ENCODE measurements around the gene LCA5L.

Gene LCA5L

GRCh38 chr21:39463308-39463707 lies 17.7 kb upstream of the LCA5L start:
- no peaks in the 10 kb centered on the region for H3K4me1 ChIP-seq (ENCODE audit: insufficient read depth, poor library complexity, severe bottlenecking)
- H3K4me3 ChIP-seq (ENCODE audit: severe bottlenecking), result no peak overlapping the region
- DNase-seq (ENCODE audit: low spot score) (no peak), ATAC-seq (ENCODE audit: low read depth) (no peak)
- TF ChIP-seq, protein P1, sequence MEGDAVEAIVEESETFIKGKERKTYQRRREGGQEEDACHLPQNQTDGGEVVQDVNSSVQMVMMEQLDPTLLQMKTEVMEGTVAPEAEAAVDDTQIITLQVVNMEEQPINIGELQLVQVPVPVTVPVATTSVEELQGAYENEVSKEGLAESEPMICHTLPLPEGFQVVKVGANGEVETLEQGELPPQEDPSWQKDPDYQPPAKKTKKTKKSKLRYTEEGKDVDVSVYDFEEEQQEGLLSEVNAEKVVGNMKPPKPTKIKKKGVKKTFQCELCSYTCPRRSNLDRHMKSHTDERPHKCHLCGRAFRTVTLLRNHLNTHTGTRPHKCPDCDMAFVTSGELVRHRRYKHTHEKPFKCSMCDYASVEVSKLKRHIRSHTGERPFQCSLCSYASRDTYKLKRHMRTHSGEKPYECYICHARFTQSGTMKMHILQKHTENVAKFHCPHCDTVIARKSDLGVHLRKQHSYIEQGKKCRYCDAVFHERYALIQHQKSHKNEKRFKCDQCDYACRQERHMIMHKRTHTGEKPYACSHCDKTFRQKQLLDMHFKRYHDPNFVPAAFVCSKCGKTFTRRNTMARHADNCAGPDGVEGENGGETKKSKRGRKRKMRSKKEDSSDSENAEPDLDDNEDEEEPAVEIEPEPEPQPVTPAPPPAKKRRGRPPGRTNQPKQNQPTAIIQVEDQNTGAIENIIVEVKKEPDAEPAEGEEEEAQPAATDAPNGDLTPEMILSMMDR (IDR thresholded peaks at IDR 0.05; ENCODE audit: poor library complexity, severe bottlenecking), result no peak
- no peaks in the 10 kb centered on the region for H3K27me3 ChIP-seq (ENCODE audit: insufficient read depth, poor library complexity, severe bottlenecking)
- H3K36me3 ChIP-seq (ENCODE audit: low read depth), result no peaks in the 10 kb centered on the region
- H3K27ac ChIP-seq (ENCODE audit: poor library complexity, severe bottlenecking), result no peak overlapping the region
- H3K9me3 ChIP-seq (ENCODE audit: severe bottlenecking), result no peaks in the 10 kb centered on the region

DNA sequence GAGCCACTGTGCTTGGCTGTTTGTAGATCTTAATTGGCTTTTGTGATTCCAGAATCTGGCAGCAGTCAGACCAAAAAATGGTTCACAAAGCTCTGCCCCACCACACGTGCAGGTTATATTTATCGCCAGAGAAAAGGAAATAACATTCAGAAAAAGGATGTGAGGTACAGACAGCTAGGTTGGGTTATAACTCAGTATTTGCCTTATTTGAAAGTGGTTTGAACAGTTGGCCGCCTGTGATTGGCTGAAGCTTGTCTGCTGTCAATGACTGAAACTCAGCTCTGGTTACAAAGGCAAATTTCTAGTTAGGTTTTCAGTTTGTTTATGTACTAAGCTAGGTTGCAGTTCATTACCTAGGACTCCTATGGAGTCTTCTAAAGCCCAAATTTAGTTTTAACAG lies 15.8 kb upstream of the LCA5L start:
- H3K27ac ChIP-seq (ENCODE audit: poor library complexity, severe bottlenecking), result no peak overlapping the region
- H3K4me3 ChIP-seq (ENCODE audit: severe bottlenecking), result no peak overlapping the region
- H3K4me1 ChIP-seq (ENCODE audit: insufficient read depth, poor library complexity, severe bottlenecking), result no peaks in the 10 kb centered on the region
- TF ChIP-seq, protein P1 (IDR thresholded peaks at IDR 0.05; ENCODE audit: poor library complexity, severe bottlenecking), result no peak
- no peaks in the 10 kb centered on the region for H3K27me3 ChIP-seq (ENCODE audit: insufficient read depth, poor library complexity, severe bottlenecking)
- no peaks in the 10 kb centered on the region for H3K36me3 ChIP-seq (ENCODE audit: low read depth)
- DNase-seq (ENCODE audit: low spot score), result no peak
- H3K9me3 ChIP-seq (ENCODE audit: severe bottlenecking), result no peaks in the 10 kb centered on the region
- ATAC-seq (ENCODE audit: low read depth), result no peak

GRCh38 chr21:39456665-39457064 lies 11.1 kb upstream of the LCA5L start:
- ATAC-seq (ENCODE audit: low read depth) (peak; percentile 51; the same call in 2 of the 3 replicates), DNase-seq (ENCODE audit: low spot score) (no peak)
- H3K27ac ChIP-seq (ENCODE audit: poor library complexity, severe bottlenecking), result no peak overlapping the region
- H3K4me1 ChIP-seq (ENCODE audit: insufficient read depth, poor library complexity, severe bottlenecking), result no peaks in the 10 kb centered on the region
- no peaks in the 10 kb centered on the region for H3K9me3 ChIP-seq (ENCODE audit: severe bottlenecking)
- no peaks in the 10 kb centered on the region for H3K27me3 ChIP-seq (ENCODE audit: insufficient read depth, poor library complexity, severe bottlenecking)
- no peak overlapping the region for H3K4me3 ChIP-seq (ENCODE audit: severe bottlenecking)
- TF ChIP-seq, protein P1 (IDR thresholded peaks at IDR 0.05; ENCODE audit: poor library complexity, severe bottlenecking), result no peak
- H3K36me3 ChIP-seq (ENCODE audit: low read depth), result no peaks in the 10 kb centered on the region

DNA sequence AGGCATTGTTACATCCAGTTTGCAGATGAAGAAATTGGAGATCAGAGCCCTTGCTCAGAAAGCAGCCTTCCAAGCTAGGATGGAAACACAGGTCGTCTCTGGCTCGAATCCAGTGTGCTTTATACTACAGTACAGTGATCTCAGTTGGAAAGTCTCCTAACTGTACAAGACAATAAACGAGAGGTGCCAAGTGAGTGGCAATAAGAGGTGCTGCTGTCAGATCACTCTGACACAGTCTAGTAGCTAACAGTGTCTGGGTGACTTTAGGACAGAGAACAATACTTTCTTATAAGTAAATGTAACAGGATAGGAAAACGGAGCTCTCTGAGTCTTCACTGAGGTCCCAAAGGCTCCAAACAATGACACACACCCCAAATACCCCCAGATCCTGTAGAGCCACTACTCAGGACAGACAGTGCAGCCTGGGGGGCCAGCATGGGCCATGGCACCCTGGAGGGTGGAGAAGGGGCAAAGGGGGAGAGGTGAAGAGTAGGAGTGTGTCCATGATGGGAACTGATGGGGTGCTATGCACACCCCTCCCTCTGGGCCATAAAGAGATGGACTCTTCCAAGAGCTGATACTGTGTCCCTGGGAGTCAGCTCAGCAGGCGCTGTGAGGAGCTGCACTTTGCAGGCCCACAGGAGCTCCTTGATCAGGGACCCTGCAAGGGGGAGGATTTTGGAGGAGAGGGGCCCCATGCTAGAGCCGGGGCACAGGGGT lies 9.5 kb upstream of the LCA5L start:
- TF ChIP-seq, protein P1 (IDR thresholded peaks at IDR 0.05; ENCODE audit: poor library complexity, severe bottlenecking), result no peak
- no peaks in the 10 kb centered on the region for H3K9me3 ChIP-seq (ENCODE audit: severe bottlenecking)
- H3K27ac ChIP-seq (ENCODE audit: poor library complexity, severe bottlenecking), result no peak overlapping the region
- H3K27me3 ChIP-seq (ENCODE audit: insufficient read depth, poor library complexity, severe bottlenecking), result no peaks in the 10 kb centered on the region
- no peak for DNase-seq (ENCODE audit: low spot score)
- H3K36me3 ChIP-seq (ENCODE audit: low read depth), result no peaks in the 10 kb centered on the region
- H3K4me1 ChIP-seq (ENCODE audit: insufficient read depth, poor library complexity, severe bottlenecking), result no peaks in the 10 kb centered on the region
- peak; percentile 17; the same call in 1 of the 3 replicates for ATAC-seq (ENCODE audit: low read depth)
- no peak overlapping the region for H3K4me3 ChIP-seq (ENCODE audit: severe bottlenecking)

DNA sequence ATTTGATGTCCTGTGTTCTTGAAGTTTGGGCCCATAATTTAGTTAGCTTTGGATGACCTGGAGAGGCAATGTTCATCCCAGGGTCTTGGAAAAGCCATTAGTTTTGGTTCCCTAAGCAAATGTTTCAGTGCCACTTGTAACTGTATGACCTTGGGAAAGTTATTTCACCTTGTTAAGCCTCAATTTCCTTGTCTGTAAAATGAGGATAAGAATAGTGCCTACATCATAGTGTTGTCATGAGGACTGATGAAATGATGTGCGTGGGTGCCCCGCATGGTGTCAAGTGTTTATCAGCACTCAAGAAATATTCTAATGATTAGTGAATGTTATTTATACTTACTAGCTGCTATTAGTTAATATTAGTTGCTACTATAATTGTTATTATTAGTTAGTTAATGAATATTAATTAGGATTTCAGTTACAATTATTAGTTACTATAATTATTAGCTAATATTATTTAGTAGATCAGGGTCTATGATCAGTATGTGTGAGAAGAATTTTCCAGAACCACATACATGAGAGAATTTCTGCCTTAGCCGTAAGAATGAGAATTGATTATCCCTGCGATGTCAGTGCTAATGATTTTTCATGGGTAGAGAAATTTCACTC lies 8.1 kb upstream of the LCA5L start:
- DNase-seq (ENCODE audit: low spot score), result no peak

More for the DNA sequence above, 8.1 kb upstream of the LCA5L start:
- no peak for ATAC-seq (ENCODE audit: low read depth)
- TF ChIP-seq, protein P1 (IDR thresholded peaks at IDR 0.05; ENCODE audit: poor library complexity, severe bottlenecking), result no peak
- no peaks in the 10 kb centered on the region for H3K27me3 ChIP-seq (ENCODE audit: insufficient read depth, poor library complexity, severe bottlenecking)
- no peak overlapping the region for H3K27ac ChIP-seq (ENCODE audit: poor library complexity, severe bottlenecking)
- H3K4me1 ChIP-seq (ENCODE audit: insufficient read depth, poor library complexity, severe bottlenecking), result no peaks in the 10 kb centered on the region
- no peak overlapping the region for H3K4me3 ChIP-seq (ENCODE audit: severe bottlenecking)
- no peaks in the 10 kb centered on the region for H3K36me3 ChIP-seq (ENCODE audit: low read depth)
- no peaks in the 10 kb centered on the region for H3K9me3 ChIP-seq (ENCODE audit: severe bottlenecking)

All from RWPE2 (cell line).